ENCODE results near the gene UBE2K.
"Not testable (repeated sequence)": the region's sequence is repeated elsewhere in the genome, so short reads cannot be mapped to it uniquely, and the experiment has no call there.

- TF ChIP-seq CTCF (IDR thresholded peaks at IDR 0.05; ENCODE audit: poor library complexity); EZH2phosphoT487 (IDR thresholded peaks at IDR 0.05; ENCODE audit: low read depth, severe bottlenecking, unreplicated experiment); EZH2 (IDR thresholded peaks at IDR 0.05; ENCODE audit: borderline replicate concordance): not testable (repeated sequence)
These were observed 16.9 kb upstream of the UBE2K start for GRCh38 chr4:39681003-39681402.

Measured in hepatocyte (in vitro differentiated cells).